HEK293 (cell line): ENCODE data around the gene ZBTB26.

Experiments
- CTCF ChIA-PET: fragments of 350-600 bp; formaldehyde crosslinking; extraction: SDS; loops from one replicate; lab custom pipeline; 2021; ENCODE audit warnings: antibody characterized with exemption; lab: Yijun Ruan, JAX
- POLR2A ChIA-PET: fragments of 300-600 bp; formaldehyde crosslinking; extraction: SDS; loops from one replicate; lab custom pipeline; 2020; ENCODE audit warnings: antibody characterized with exemption, inconsistent platforms; lab: Yijun Ruan, JAX
- H3K27ac ChIP-seq: fragments of 200-500 bp; sonication (Bioruptor generic); 2 replicates; pipeline ENCODE4 v1.5.1; 2014; ENCODE audit warnings: low read depth, low read length, control low read depth, inconsistent platforms; ENCODE audit errors: extremely low read depth
- H3K36me3 ChIP-seq, 2 experiments: fragments of 200-500 bp in 1 of 2; sonication (Bioruptor generic) in 1 of 2; 1 replicate in 1 of 2; 2 replicates in 1 of 2; pipeline ENCODE4 v1.5.1; 2014 to 2017; ENCODE audit warnings: inconsistent platforms in 2 of 2, low read length in 2 of 2; ENCODE audit not compliant: control insufficient read depth in 2 of 2, insufficient read depth in 1 of 2
- H3K4me1 ChIP-seq: fragments of 200-500 bp; sonication (Bioruptor generic); 2 replicates; pipeline ENCODE4 v1.5.1; 2014; ENCODE audit warnings: mild to moderate bottlenecking, low read length, inconsistent platforms; ENCODE audit not compliant: control insufficient read depth, insufficient read depth
- H3K4me3 ChIP-seq: 2 replicates; pipeline ENCODE4 v1.5.1; 2011; ENCODE audit warnings: low read depth, mild to moderate bottlenecking, control low read depth, low read length, moderate library complexity
- H3K9me3 ChIP-seq: fragments of 200-500 bp; sonication (Bioruptor generic); 2 replicates; pipeline ENCODE4 v1.5.1; 2014; ENCODE audit warnings: low read depth, low read length, inconsistent platforms; ENCODE audit not compliant: control insufficient read depth, insufficient read depth
- ATF2 ChIP-seq: fragments of 450-650 bp; formaldehyde crosslinking; IDR thresholded peaks from 2 replicates; pipeline ENCODE4 v1.5.1; 2016; ENCODE audit warnings: missing biosample characterization, missing genetic modification characterization, low read depth
- GLIS1 ChIP-seq: fragments of 450-650 bp; formaldehyde crosslinking; IDR thresholded peaks from 2 replicates; pipeline ENCODE4 v1.5.1; 2016; ENCODE audit warnings: missing biosample characterization, missing genetic modification characterization
- KLF16 ChIP-seq: fragments of 450-650 bp; formaldehyde crosslinking; IDR thresholded peaks from 2 replicates; pipeline ENCODE4 v1.5.1; 2017; ENCODE audit warnings: missing biosample characterization, missing genetic modification characterization
- KLF8 ChIP-seq: fragments of 450-650 bp; formaldehyde crosslinking; IDR thresholded peaks from 2 replicates; pipeline ENCODE4 v1.5.1; 2016; ENCODE audit warnings: missing biosample characterization, missing genetic modification characterization
- PRDM4 ChIP-seq: fragments of 450-650 bp; formaldehyde crosslinking; IDR thresholded peaks from 2 replicates; pipeline ENCODE4 v1.5.1; 2017; ENCODE audit warnings: missing biosample characterization, missing genetic modification characterization
- ZBTB6 ChIP-seq: fragments of 450-650 bp; formaldehyde crosslinking; IDR thresholded peaks from 2 replicates; pipeline ENCODE4 v1.5.1; 2017; ENCODE audit warnings: missing biosample characterization, missing genetic modification characterization
- ZNF10 ChIP-seq: fragments of 450-650 bp; formaldehyde crosslinking; IDR thresholded peaks from 2 replicates; pipeline ENCODE4 v1.5.1; 2017; ENCODE audit warnings: missing biosample characterization, missing genetic modification characterization
- ZNF155 ChIP-seq: fragments of 450-650 bp; formaldehyde crosslinking; IDR thresholded peaks from 2 replicates; pipeline ENCODE4 v1.5.1; 2016; ENCODE audit warnings: missing biosample characterization, missing genetic modification characterization
- ZNF169 ChIP-seq: fragments of 450-650 bp; formaldehyde crosslinking; IDR thresholded peaks from 2 replicates; pipeline ENCODE4 v1.5.1; 2016; ENCODE audit warnings: missing biosample characterization, missing genetic modification characterization
- ZNF248 ChIP-seq: fragments of 450-650 bp; formaldehyde crosslinking; IDR thresholded peaks from 2 replicates; pipeline ENCODE4 v1.5.1; 2017; ENCODE audit warnings: missing biosample characterization, missing genetic modification characterization
- ZNF266 ChIP-seq: fragments of 450-650 bp; formaldehyde crosslinking; IDR thresholded peaks from 2 replicates; pipeline ENCODE4 v1.5.1; 2016; ENCODE audit warnings: missing biosample characterization, missing genetic modification characterization, low read depth
- ZNF302 ChIP-seq: fragments of 450-650 bp; formaldehyde crosslinking; IDR thresholded peaks from 2 replicates; pipeline ENCODE4 v1.5.1; 2016; ENCODE audit warnings: missing biosample characterization, missing genetic modification characterization, low read depth
- ZNF394 ChIP-seq: fragments of 450-650 bp; formaldehyde crosslinking; IDR thresholded peaks from 2 replicates; pipeline ENCODE4 v1.5.1; 2016; ENCODE audit warnings: missing biosample characterization, missing genetic modification characterization, mild to moderate bottlenecking, moderate library complexity, borderline replicate concordance
- ZNF404 ChIP-seq: fragments of 450-650 bp; formaldehyde crosslinking; IDR thresholded peaks from 2 replicates; pipeline ENCODE4 v1.5.1; 2017; ENCODE audit warnings: missing biosample characterization, missing genetic modification characterization
- ZNF426 ChIP-seq: fragments of 450-650 bp; formaldehyde crosslinking; IDR thresholded peaks from 2 replicates; pipeline ENCODE4 v1.5.1; 2017; ENCODE audit warnings: missing biosample characterization, missing genetic modification characterization, mild to moderate bottlenecking, inconsistent platforms, moderate library complexity
- ZNF629 ChIP-seq: fragments of 450-650 bp; formaldehyde crosslinking; IDR thresholded peaks from 2 replicates; pipeline ENCODE4 v1.5.1; 2017; ENCODE audit warnings: missing biosample characterization, missing genetic modification characterization
- ZNF639 ChIP-seq: fragments of 450-650 bp; formaldehyde crosslinking; IDR thresholded peaks from 2 replicates; pipeline ENCODE4 v1.5.1; 2016; ENCODE audit warnings: missing biosample characterization, missing genetic modification characterization
- ZNF654 ChIP-seq: fragments of 450-650 bp; formaldehyde crosslinking; IDR thresholded peaks from 2 replicates; pipeline ENCODE4 v1.5.1; 2016; ENCODE audit warnings: low read depth, missing biosample characterization, missing genetic modification characterization
- ZNF658 ChIP-seq: fragments of 450-650 bp; formaldehyde crosslinking; IDR thresholded peaks from 2 replicates; pipeline ENCODE4; 2016; ENCODE audit warnings: missing biosample characterization, missing genetic modification characterization
- ZNF747 ChIP-seq: fragments of 450-650 bp; formaldehyde crosslinking; IDR thresholded peaks from 2 replicates; pipeline ENCODE4 v1.5.1; 2016; ENCODE audit warnings: missing biosample characterization, missing genetic modification characterization
- ZNF76 ChIP-seq: fragments of 450-650 bp; formaldehyde crosslinking; IDR thresholded peaks from 2 replicates; pipeline ENCODE4; 2016; ENCODE audit warnings: low read depth, missing biosample characterization, missing genetic modification characterization, borderline replicate concordance
- ZNF777 ChIP-seq: fragments of 450-650 bp; formaldehyde crosslinking; IDR thresholded peaks from 2 replicates; pipeline ENCODE4 v1.5.1; 2017; ENCODE audit warnings: missing biosample characterization, missing genetic modification characterization, borderline replicate concordance
- ZNF830 ChIP-seq: fragments of 450-650 bp; IDR thresholded peaks from 2 replicates; pipeline ENCODE4 v1.5.0; 2018; ENCODE audit warnings: missing biosample characterization, missing genetic modification characterization, low read depth, mild to moderate bottlenecking, moderate library complexity
- ZSCAN23 ChIP-seq: fragments of 450-650 bp; formaldehyde crosslinking; IDR thresholded peaks from 2 replicates; pipeline ENCODE4 v1.5.1; 2016; ENCODE audit warnings: missing biosample characterization, missing genetic modification characterization
- TF ChIP-seq, protein P1 (sequence below): fragments of 450-650 bp; formaldehyde crosslinking; IDR thresholded peaks from 2 replicates; pipeline ENCODE4 v1.5.1; 2016; ENCODE audit warnings: missing biosample characterization, missing genetic modification characterization, borderline replicate concordance
- TF ChIP-seq, protein P2 (sequence below): fragments of 450-650 bp; formaldehyde crosslinking; IDR thresholded peaks from 2 replicates; pipeline ENCODE4 v1.5.1; 2016; ENCODE audit warnings: missing biosample characterization, missing genetic modification characterization

ZBTB26 gene

DNA sequence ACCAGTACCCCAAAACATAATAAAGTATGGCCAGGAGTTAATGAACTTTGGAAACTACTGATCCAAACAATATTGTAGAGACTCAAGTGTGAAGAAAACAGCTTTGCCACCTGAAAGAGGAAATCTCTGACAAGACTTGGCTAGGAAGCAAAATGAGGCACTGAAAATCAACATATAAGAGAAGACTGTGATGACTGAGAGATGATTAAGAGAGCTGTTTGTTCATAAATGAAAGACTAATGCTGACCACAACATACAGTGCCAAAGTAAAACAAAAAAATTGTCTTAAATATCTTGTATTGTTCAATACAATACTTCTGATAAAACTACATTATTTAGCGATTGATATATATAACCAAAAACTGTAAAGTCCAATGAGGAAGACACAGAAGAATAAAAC is 33.3 kb downstream of the ZBTB26 start (continued):
- TF ChIP-seq ATF2 (tag by site-specific recombination) (no peak), ZNF629 (tag by site-specific recombination) (no peak), ZNF76 (tag by site-specific recombination) (no peak), ZBTB6 (tag by site-specific recombination) (no peak), ZNF426 (no peak), ZNF654 (no peak), ZNF777 (tag by site-specific recombination) (no peak)
- TF ChIP-seq, protein P1, sequence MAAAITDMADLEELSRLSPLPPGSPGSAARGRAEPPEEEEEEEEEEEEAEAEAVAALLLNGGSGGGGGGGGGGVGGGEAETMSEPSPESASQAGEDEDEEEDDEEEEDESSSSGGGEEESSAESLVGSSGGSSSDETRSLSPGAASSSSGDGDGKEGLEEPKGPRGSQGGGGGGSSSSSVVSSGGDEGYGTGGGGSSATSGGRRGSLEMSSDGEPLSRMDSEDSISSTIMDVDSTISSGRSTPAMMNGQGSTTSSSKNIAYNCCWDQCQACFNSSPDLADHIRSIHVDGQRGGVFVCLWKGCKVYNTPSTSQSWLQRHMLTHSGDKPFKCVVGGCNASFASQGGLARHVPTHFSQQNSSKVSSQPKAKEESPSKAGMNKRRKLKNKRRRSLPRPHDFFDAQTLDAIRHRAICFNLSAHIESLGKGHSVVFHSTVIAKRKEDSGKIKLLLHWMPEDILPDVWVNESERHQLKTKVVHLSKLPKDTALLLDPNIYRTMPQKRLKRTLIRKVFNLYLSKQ (tag by site-specific recombination): no peak
- TF ChIP-seq, protein P2, sequence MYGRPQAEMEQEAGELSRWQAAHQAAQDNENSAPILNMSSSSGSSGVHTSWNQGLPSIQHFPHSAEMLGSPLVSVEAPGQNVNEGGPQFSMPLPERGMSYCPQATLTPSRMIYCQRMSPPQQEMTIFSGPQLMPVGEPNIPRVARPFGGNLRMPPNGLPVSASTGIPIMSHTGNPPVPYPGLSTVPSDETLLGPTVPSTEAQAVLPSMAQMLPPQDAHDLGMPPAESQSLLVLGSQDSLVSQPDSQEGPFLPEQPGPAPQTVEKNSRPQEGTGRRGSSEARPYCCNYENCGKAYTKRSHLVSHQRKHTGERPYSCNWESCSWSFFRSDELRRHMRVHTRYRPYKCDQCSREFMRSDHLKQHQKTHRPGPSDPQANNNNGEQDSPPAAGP: no peak

DNA sequence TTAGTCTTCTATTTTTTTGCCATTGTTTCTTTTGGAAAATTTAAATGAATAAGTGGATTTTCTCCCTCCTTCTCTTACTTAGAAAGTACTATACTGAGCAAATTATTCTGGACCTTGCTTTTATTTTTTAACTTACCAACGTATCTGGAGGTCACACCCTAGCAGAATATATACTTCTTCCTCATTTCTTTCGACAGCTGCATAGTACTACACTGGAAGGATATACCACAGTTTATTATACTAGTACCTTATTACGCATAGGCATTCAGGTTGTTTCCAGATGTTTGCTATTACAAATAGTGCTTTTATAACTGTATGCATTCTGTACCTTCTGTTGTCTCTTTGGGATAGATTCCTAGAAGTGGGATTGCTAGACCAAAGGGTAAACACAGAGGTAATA is 42.8 kb downstream of the ZBTB26 start:
- no peak overlapping the region for H3K27ac ChIP-seq
- H3K4me3 ChIP-seq: no peak overlapping the region
- TF ChIP-seq PRDM4 (no peak), ZNF302 (no peak), ZNF155 (tag by site-specific recombination) (no peak), ZNF394 (tag by site-specific recombination) (no peak), ZNF248 (tag by site-specific recombination) (no peak), ZNF266 (tag by site-specific recombination) (no peak), ZNF639 (tag by site-specific recombination) (no peak), GLIS1 (no peak), KLF8 (no peak), ZSCAN23 (tag by site-specific recombination) (no peak), ZNF169 (no peak), ZNF76 (tag by site-specific recombination) (no peak), ZNF10 (tag by site-specific recombination) (no peak), ZNF830 (tag by site-specific recombination) (no peak), ZNF747 (tag by site-specific recombination) (no peak), ZNF404 (tag by site-specific recombination) (no peak), KLF16 (tag by site-specific recombination) (no peak), ZNF658 (tag by site-specific recombination) (no peak)
- ChIA-PET POLR2A (no interaction called here), CTCF (no interaction called here)
- H3K4me1 ChIP-seq: no peaks in the 10 kb centered on the region
- H3K36me3 ChIP-seq: peaks cover 53 to 70% of the 10 kb centered on the region in 2 experiments
- H3K9me3 ChIP-seq: no peaks in the 10 kb centered on the region
